GM06990 (cell line): ENCODE measurements around the gene PRRX2.

Experiments
- DNase-seq: peaks from one replicate; pipeline ENCODE4 v3.0.0-alpha.2; 2011; ENCODE audit not compliant: insufficient read length; ENCODE audit errors: extremely low read depth
- H3K27me3 ChIP-seq: replicated peaks from 2 replicates; pipeline ENCODE4 v1.6.0; 2011; ENCODE audit warnings: low read length; ENCODE audit not compliant: control insufficient read depth, insufficient read depth
- H3K36me3 ChIP-seq: 2 replicates; pipeline ENCODE4 v1.5.1; 2011; ENCODE audit warnings: low read length; ENCODE audit not compliant: control insufficient read depth, insufficient read depth
- H3K4me3 ChIP-seq: replicated peaks from 2 replicates; pipeline ENCODE4 v1.5.1; 2011; ENCODE audit warnings: low read depth, mild to moderate bottlenecking, control low read depth, low read length
- CTCF ChIP-seq: IDR thresholded peaks from 2 replicates; pipeline ENCODE4 v1.5.1; 2011; ENCODE audit warnings: low read length, control low read depth, mild to moderate bottlenecking, inconsistent platforms; ENCODE audit not compliant: insufficient read depth, poor library complexity, severe bottlenecking

PRRX2 gene

GRCh38 chr9:129674229-129674628, 8.8 kb downstream of the PRRX2 start:
- DNase-seq = no peak
- TF ChIP-seq CTCF = no peak
- H3K27me3 ChIP-seq = peaks cover 2% of the 10 kb centered on the region

DNA sequence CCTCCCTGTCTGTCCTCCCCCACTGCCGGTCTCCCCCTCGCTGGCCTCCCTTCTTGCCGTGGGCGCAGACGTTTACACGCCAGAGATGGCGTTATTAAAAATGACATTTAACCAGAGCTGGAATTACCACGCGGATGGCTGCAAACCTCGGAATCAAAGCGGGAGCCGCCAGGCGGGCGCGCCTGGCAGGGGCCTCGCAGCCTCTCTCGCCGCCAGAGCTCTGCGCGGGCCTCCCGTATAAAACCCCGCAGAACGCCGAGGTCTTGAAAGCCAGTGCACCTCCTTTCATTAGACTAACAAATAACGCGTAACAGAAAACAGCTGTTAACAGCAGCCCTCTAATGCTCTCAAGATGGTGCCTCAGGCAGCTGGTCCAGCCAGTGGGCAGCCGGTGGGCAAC, 10.2 kb downstream of the PRRX2 start:
- Histone ChIP-seq H3K36me3 (no peaks in the 10 kb centered on the region), H3K4me3 (no peak overlapping the region), H3K27me3 (peaks cover under 1% of the 10 kb centered on the region)
- DNase-seq = no peak
- no peak for TF ChIP-seq CTCF

More at GRCh38 chr9:129674229-129674628, 8.8 kb downstream of the PRRX2 start:
- Histone ChIP-seq H3K36me3 (no peaks in the 10 kb centered on the region), H3K4me3 (no peak overlapping the region)

DNA sequence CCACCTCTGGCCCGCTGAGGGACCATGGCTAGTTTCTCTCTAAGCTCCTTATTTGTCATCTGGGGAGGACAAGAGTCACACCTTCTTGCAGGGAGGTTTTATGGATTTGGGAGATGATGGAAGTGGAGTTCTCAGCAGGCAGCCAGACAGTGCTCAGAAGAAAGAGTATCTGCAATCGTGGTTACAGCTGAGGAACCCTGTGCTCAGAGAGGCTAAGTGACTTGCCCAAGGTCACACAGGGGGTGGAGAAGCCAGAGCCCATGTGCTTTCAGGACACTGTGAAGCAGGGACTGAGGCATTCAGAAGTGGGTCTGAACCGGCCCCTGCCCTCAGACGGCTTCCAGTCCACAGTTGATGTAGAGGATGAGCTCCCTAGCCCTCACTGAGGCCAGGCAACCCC, 10.8 kb downstream of the PRRX2 start:
- no peak overlapping the region for H3K4me3 ChIP-seq
- H3K27me3 ChIP-seq = no peaks in the 10 kb centered on the region; the same call in none of the 2 replicates
- no peaks in the 10 kb centered on the region for H3K36me3 ChIP-seq
- no peak for TF ChIP-seq CTCF
- DNase-seq = no peak

GRCh38 chr9:129676975-129677374, 11.5 kb downstream of the PRRX2 start:
- H3K36me3 ChIP-seq = no peaks in the 10 kb centered on the region
- no peaks in the 10 kb centered on the region; the same call in none of the 2 replicates for H3K27me3 ChIP-seq
- no peak for TF ChIP-seq CTCF
- no peak overlapping the region for H3K4me3 ChIP-seq
- no peak for DNase-seq

DNA sequence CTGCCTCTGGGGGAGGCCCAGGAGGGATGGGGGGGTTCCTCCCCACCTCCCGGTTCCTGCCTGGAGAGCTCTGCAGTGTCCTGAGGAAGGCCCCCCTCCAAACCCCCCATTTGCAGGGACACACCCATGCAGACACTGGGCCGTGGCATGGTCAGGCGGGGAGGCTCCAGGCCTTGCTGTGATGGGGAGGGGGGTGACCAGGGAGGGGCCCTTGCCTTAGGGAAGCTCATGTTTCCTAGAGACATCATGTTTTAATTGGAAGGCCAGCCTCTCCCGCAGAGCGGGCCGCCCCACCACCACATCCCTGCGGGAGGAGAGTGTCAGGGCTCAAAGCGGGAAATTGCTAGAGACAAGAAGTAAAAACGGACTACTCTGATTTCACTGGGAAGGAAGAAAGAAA, 12.0 kb downstream of the PRRX2 start:
- H3K36me3 ChIP-seq = no peaks in the 10 kb centered on the region
- no peak for DNase-seq
- no peak overlapping the region for H3K4me3 ChIP-seq
- no peaks in the 10 kb centered on the region; the same call in none of the 2 replicates for H3K27me3 ChIP-seq
- no peak for TF ChIP-seq CTCF

DNA sequence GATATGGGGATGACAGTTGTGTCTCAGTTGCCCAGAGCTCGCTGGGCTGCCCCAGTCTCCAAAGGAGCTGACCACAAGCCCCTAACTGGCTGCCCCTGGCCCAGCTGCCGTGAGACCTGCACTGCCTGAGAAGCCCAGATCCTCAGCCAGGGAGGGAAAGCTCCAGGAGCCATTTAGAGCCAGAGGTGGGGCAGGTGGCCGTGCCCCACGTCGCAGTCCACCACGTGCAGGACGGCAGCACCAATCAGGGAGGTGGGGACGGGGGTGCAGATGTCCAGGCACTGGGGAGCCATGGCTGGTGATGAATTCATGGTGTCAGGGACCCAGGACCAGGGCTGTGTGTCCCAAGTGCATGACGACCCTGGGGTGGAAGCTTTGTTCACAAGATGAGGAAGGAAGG, 13.4 kb downstream of the PRRX2 start:
- no peaks in the 10 kb centered on the region; the same call in none of the 2 replicates for H3K27me3 ChIP-seq
- H3K4me3 ChIP-seq = no peak overlapping the region
- no peak for TF ChIP-seq CTCF
- no peaks in the 10 kb centered on the region for H3K36me3 ChIP-seq
- DNase-seq = no peak
